ENCODE measurements around the gene HDAC4. TPM values are rescaled to one million over a fixed set of nuclear protein-coding genes. Genes with fewer than 3 reads are reported as not detected.

HDAC4 gene
- polyA plus RNA-seq, 1 experiment, result 4.4 TPM

GRCh38 chr2:239027391-239028252, 373.2 kb downstream of the HDAC4 start:
- DNase-seq (ENCODE audit: low read depth), result no peak
- ChIA-PET CTCF (interaction anchor here (0.9 to 1.7 kb wide), 3 partner anchors 8 to 79 kb away, joined by 3 to 8 read pairs (median 4); no protein-coding TSS in a partner anchor), POLR2A (no interaction called here)
- H3K4me3 ChIP-seq (ENCODE audit: low read depth, low read length), result no peak overlapping the region
- no peak for TF ChIP-seq CTCF (IDR thresholded peaks at IDR 0.05; ENCODE audit: insufficient read depth, low read depth, low read length)
- peaks cover 2% of the 10 kb centered on the region for H3K27me3 ChIP-seq (ENCODE audit: control insufficient read depth, insufficient read depth, low read length)
- H3K36me3 ChIP-seq (ENCODE audit: control insufficient read depth, insufficient read depth, low read length), result no peaks in the 10 kb centered on the region

GRCh38 chr2:239026711-239027361, 374.0 kb downstream of the HDAC4 start:
- Histone ChIP-seq H3K27me3 (ENCODE audit: control insufficient read depth, insufficient read depth, low read length) (no peaks in the 10 kb centered on the region; the same call in none of the 2 replicates), H3K4me3 (ENCODE audit: low read depth, low read length) (no peak overlapping the region), H3K36me3 (ENCODE audit: control insufficient read depth, insufficient read depth, low read length) (no peaks in the 10 kb centered on the region)
- POLR2A ChIA-PET, result no interaction called here
- DNase-seq (ENCODE audit: low read depth), result no peak
- TF ChIP-seq CTCF (IDR thresholded peaks at IDR 0.05; ENCODE audit: insufficient read depth, low read depth, low read length), result no peak
- CTCF ChIA-PET, result interaction anchor here (0.7 to 1.7 kb wide), 3 partner anchors 9 to 285 kb away, joined by 4 to 8 read pairs (median 4); no protein-coding TSS in a partner anchor

- peaks cover 2% of the 10 kb centered on the region for H3K27me3 ChIP-seq (ENCODE audit: control insufficient read depth, insufficient read depth, low read length)
- no peaks in the 10 kb centered on the region for H3K36me3 ChIP-seq (ENCODE audit: control insufficient read depth, insufficient read depth, low read length)
- DNase-seq (ENCODE audit: low read depth), result no peak
- TF ChIP-seq CTCF (IDR thresholded peaks at IDR 0.05; ENCODE audit: insufficient read depth, low read depth, low read length), result no peak
- H3K4me3 ChIP-seq (ENCODE audit: low read depth, low read length), result no peak overlapping the region
- CTCF ChIA-PET, result interaction anchor here (1.5 to 1.7 kb wide), 2 partner anchors 10 to 80 kb away, joined by 4 to 8 read pairs; no protein-coding TSS in a partner anchor
- POLR2A ChIA-PET, result interaction anchor here (0.6 kb wide), 1 partner anchor 165 kb away, joined by 16 read pairs; no protein-coding TSS in a partner anchor
Observed at GRCh38 chr2:239025951-239026461, 374.8 kb downstream of the HDAC4 start.

GRCh38 chr2:239025096-239025801, 375.6 kb downstream of the HDAC4 start:
- CTCF ChIA-PET, result no interaction called here
- TF ChIP-seq CTCF (IDR thresholded peaks at IDR 0.05; ENCODE audit: insufficient read depth, low read depth, low read length), result no peak
- H3K36me3 ChIP-seq (ENCODE audit: control insufficient read depth, insufficient read depth, low read length), result no peaks in the 10 kb centered on the region
- peaks cover 2% of the 10 kb centered on the region for H3K27me3 ChIP-seq (ENCODE audit: control insufficient read depth, insufficient read depth, low read length)
- H3K4me3 ChIP-seq (ENCODE audit: low read depth, low read length), result no peak overlapping the region
- peak; percentile 52 for DNase-seq (ENCODE audit: low read depth)
- POLR2A ChIA-PET, result interaction anchor here (0.6 kb wide), 1 partner anchor 164 kb away, joined by 16 read pairs; no protein-coding TSS in a partner anchor
